ENCODE measurements around the gene DNM3.
A peak's percentile ranks its signal among the peaks of the same experiment; 100 is the strongest.

Gene DNM3

DNA sequence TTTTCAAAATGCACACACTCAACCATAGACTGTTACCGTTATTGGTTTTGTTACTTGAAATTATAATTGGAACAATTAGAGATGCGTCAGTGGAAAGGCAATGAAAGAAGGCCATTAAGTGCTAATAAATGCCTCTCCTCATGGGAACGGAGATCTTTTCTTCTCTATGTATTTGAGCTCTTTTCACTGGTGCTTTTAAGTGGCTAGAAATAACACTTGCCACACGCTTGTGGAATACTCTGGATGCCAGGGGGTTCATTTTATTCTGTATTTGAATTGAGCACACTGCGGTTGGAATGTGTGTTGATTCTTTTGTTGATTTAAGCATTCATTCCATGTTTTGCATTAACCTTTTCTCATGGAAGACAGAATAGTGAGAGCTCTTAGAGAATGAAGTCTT is 68.4 kb downstream of the DNM3 start:
- H3K9ac ChIP-seq (ENCODE audit: low read depth, low read length): no peak overlapping the region
- no peak overlapping the region for H3K27ac ChIP-seq (ENCODE audit: low read length)

GRCh38 chr1:171910786-171911185 is 69.5 kb downstream of the DNM3 start:
- Histone ChIP-seq H3K4me3 (ENCODE audit: low read length) (no peak overlapping the region; the same call in 1 of the 2 replicates), H3K27ac (ENCODE audit: low read length) (peak overlapping the region; percentile 18), H3K36me3 (ENCODE audit: insufficient read depth, low read depth, low read length) (no peaks in the 10 kb centered on the region), H3K9me3 (ENCODE audit: insufficient read depth, low read depth, low read length) (no peaks in the 10 kb centered on the region), H3K9ac (ENCODE audit: low read depth, low read length) (no peak overlapping the region; the same call in 1 of the 2 replicates), H3K4me1 (ENCODE audit: insufficient read depth, low read length) (peaks cover 16% of the 10 kb centered on the region; the same call in 1 of the 2 replicates), H3K27me3 (ENCODE audit: insufficient read depth, low read length) (no peaks in the 10 kb centered on the region)

More for the DNA sequence above, 68.4 kb downstream of the DNM3 start:
- Histone ChIP-seq H3K4me3 (ENCODE audit: low read length) (peak overlapping the region; percentile 3; the same call in 1 of the 2 replicates), H3K9me3 (ENCODE audit: insufficient read depth, low read depth, low read length) (no peaks in the 10 kb centered on the region), H3K27me3 (ENCODE audit: insufficient read depth, low read length) (no peaks in the 10 kb centered on the region), H3K4me1 (ENCODE audit: insufficient read depth, low read length) (peaks cover 16% of the 10 kb centered on the region; the same call in 1 of the 2 replicates), H3K36me3 (ENCODE audit: insufficient read depth, low read depth, low read length) (no peaks in the 10 kb centered on the region)

GRCh38 chr1:171911506-171911905 is 70.2 kb downstream of the DNM3 start:
- Histone ChIP-seq H3K9me3 (ENCODE audit: insufficient read depth, low read depth, low read length) (no peaks in the 10 kb centered on the region), H3K36me3 (ENCODE audit: insufficient read depth, low read depth, low read length) (no peaks in the 10 kb centered on the region), H3K4me3 (ENCODE audit: low read length) (no peak overlapping the region), H3K9ac (ENCODE audit: low read depth, low read length) (no peak overlapping the region), H3K4me1 (ENCODE audit: insufficient read depth, low read length) (peaks cover 16% of the 10 kb centered on the region; the same call in 1 of the 2 replicates), H3K27me3 (ENCODE audit: insufficient read depth, low read length) (no peaks in the 10 kb centered on the region), H3K27ac (ENCODE audit: low read length) (no peak overlapping the region)

- Histone ChIP-seq H3K36me3 (ENCODE audit: insufficient read depth, low read depth, low read length) (no peaks in the 10 kb centered on the region), H3K9me3 (ENCODE audit: insufficient read depth, low read depth, low read length) (no peaks in the 10 kb centered on the region), H3K4me1 (ENCODE audit: insufficient read depth, low read length) (peaks cover 16% of the 10 kb centered on the region; the same call in 1 of the 2 replicates), H3K4me3 (ENCODE audit: low read length) (no peak overlapping the region), H3K9ac (ENCODE audit: low read depth, low read length) (no peak overlapping the region), H3K27ac (ENCODE audit: low read length) (no peak overlapping the region), H3K27me3 (ENCODE audit: insufficient read depth, low read length) (no peaks in the 10 kb centered on the region)
Observed at GRCh38 chr1:171912509-171913175, 71.3 kb downstream of the DNM3 start.

DNA sequence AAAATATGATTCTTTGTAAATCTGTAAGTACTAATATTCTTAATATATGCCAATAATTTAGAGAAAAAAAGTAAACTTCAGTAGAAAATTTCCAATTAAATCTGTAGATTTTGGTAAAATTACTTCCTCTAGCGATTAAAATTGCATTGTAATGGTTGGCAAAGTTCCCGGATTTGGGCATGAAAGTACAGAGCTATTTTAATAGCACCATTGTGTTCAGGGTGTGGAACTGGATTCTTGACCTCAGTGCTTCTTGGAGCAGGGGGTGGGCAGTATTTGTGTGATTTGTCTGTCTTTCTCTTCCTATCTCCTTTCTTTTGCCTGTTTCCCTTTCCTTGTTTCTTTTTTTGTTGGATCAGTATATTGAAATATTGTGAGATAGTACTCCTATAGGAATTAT is 72.1 kb downstream of the DNM3 start:
- no peak overlapping the region for H3K9ac ChIP-seq (ENCODE audit: low read depth, low read length)
- no peaks in the 10 kb centered on the region for H3K9me3 ChIP-seq (ENCODE audit: insufficient read depth, low read depth, low read length)
- peaks cover 16% of the 10 kb centered on the region; the same call in 1 of the 2 replicates for H3K4me1 ChIP-seq (ENCODE audit: insufficient read depth, low read length)
- H3K4me3 ChIP-seq (ENCODE audit: low read length): no peak overlapping the region
- no peak overlapping the region for H3K27ac ChIP-seq (ENCODE audit: low read length)
- no peaks in the 10 kb centered on the region for H3K36me3 ChIP-seq (ENCODE audit: insufficient read depth, low read depth, low read length)
- no peaks in the 10 kb centered on the region for H3K27me3 ChIP-seq (ENCODE audit: insufficient read depth, low read length)

- Histone ChIP-seq H3K9ac (ENCODE audit: low read depth, low read length) (no peak overlapping the region), H3K27ac (ENCODE audit: low read length) (no peak overlapping the region), H3K27me3 (ENCODE audit: insufficient read depth, low read length) (no peaks in the 10 kb centered on the region), H3K4me3 (ENCODE audit: low read length) (no peak overlapping the region), H3K4me1 (ENCODE audit: insufficient read depth, low read length) (no peaks in the 10 kb centered on the region), H3K9me3 (ENCODE audit: insufficient read depth, low read depth, low read length) (no peaks in the 10 kb centered on the region), H3K36me3 (ENCODE audit: insufficient read depth, low read depth, low read length) (no peaks in the 10 kb centered on the region)
Observed at GRCh38 chr1:171916315-171916771, 75.0 kb downstream of the DNM3 start.

DNA sequence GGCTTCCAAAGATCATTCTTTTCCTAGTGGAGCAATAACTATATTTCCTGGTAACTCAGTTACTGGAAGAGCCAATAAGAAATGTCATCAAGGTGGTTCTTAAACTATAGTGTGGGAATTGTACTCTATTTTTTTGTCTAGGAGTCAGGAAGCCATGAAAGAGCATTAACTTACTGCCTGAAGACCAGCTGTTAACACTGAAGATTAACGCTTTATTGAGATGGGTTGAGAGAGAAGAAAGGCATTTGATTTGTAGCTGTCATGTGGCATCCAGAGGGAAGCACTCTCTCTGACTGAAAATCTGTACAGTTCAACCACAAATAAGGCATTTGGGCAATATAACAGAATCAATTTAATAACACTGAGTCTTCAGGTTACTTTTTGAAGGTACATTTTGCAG is 76.0 kb downstream of the DNM3 start:
- no peaks in the 10 kb centered on the region for H3K27me3 ChIP-seq (ENCODE audit: insufficient read depth, low read length)
- no peak overlapping the region for H3K9ac ChIP-seq (ENCODE audit: low read depth, low read length)
- H3K4me3 ChIP-seq (ENCODE audit: low read length): no peak overlapping the region
- H3K4me1 ChIP-seq (ENCODE audit: insufficient read depth, low read length): no peaks in the 10 kb centered on the region
- H3K36me3 ChIP-seq (ENCODE audit: insufficient read depth, low read depth, low read length): no peaks in the 10 kb centered on the region
- no peaks in the 10 kb centered on the region for H3K9me3 ChIP-seq (ENCODE audit: insufficient read depth, low read depth, low read length)
- H3K27ac ChIP-seq (ENCODE audit: low read length): no peak overlapping the region

DNA sequence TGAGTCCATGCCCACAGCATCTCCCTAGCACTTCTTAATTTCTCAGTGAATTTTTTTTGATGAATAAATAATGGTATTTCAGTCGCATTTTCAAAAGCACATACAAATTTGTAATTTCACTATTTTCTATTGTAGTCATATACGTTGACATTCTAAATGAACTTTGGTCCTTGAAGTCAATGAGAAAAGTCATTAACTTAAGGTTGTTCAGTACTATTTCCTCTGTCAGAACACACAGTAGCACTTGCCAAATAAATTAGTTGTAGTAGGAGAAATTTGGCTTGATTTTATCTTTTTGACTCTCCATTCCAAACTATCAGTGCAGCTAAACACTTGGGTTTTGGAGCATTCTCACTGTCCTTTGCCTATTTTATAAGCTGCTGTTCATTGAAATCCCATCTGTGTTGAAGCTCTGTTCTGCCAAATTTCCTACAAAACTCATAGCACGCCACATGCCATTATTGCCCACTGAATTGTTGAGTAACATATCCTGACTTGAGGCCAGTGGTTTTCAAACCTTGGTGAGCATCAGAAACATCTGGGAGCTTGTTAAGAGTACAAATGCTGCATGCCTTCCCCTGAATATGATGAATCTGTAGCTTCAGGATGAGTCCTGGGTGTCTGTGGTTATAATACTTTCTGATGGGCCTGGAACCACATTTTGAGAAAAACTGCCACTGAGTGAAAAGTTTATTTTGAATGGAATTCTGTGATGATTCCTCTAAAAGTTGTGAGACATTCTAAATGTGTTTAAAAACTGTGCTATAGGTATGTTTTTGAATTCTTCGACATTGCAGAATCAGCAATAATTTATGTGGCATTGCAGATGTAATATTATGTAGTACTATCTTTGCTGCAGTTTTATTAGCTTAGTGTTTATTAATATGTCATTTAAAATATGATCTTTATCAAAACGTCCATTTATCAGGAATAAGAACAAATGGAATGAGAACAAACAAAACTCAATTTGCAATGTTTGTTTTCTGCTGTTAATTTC is 78.9 kb downstream of the DNM3 start:
- Histone ChIP-seq H3K27ac (ENCODE audit: low read length) (no peak overlapping the region), H3K36me3 (ENCODE audit: insufficient read depth, low read depth, low read length) (no peaks in the 10 kb centered on the region), H3K9me3 (ENCODE audit: insufficient read depth, low read depth, low read length) (no peaks in the 10 kb centered on the region), H3K4me3 (ENCODE audit: low read length) (no peak overlapping the region), H3K27me3 (ENCODE audit: insufficient read depth, low read length) (no peaks in the 10 kb centered on the region), H3K4me1 (ENCODE audit: insufficient read depth, low read length) (no peaks in the 10 kb centered on the region), H3K9ac (ENCODE audit: low read depth, low read length) (no peak overlapping the region)

DNA sequence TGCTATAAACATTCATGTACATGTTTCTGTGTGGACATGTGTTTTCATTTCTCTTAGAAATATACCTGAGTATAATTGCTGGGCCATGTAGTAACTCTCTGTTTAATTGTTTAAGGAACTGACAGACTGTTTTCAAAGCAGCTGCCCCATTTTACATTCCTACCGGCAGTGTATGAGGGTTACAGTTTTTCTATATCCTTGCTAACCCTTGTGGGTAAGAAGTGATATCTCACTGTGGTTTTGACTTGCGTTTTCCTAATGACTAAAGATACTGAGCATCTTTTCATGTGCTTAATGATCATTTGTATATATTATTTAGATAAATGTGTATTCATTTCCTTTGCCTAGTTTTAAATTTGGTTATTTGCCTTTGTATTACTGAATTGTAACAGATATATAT is 81.7 kb downstream of the DNM3 start:
- H3K9ac ChIP-seq (ENCODE audit: low read depth, low read length): no peak overlapping the region
- H3K27me3 ChIP-seq (ENCODE audit: insufficient read depth, low read length): no peaks in the 10 kb centered on the region
- no peaks in the 10 kb centered on the region for H3K9me3 ChIP-seq (ENCODE audit: insufficient read depth, low read depth, low read length)
- H3K4me3 ChIP-seq (ENCODE audit: low read length): no peak overlapping the region
- H3K36me3 ChIP-seq (ENCODE audit: insufficient read depth, low read depth, low read length): no peaks in the 10 kb centered on the region
- H3K27ac ChIP-seq (ENCODE audit: low read length): no peak overlapping the region
- no peaks in the 10 kb centered on the region for H3K4me1 ChIP-seq (ENCODE audit: insufficient read depth, low read length)

GRCh38 chr1:171929121-171929520 is 87.8 kb downstream of the DNM3 start:
- Histone ChIP-seq H3K9ac (ENCODE audit: low read depth, low read length) (no peak overlapping the region), H3K27me3 (ENCODE audit: insufficient read depth, low read length) (no peaks in the 10 kb centered on the region)

DNA sequence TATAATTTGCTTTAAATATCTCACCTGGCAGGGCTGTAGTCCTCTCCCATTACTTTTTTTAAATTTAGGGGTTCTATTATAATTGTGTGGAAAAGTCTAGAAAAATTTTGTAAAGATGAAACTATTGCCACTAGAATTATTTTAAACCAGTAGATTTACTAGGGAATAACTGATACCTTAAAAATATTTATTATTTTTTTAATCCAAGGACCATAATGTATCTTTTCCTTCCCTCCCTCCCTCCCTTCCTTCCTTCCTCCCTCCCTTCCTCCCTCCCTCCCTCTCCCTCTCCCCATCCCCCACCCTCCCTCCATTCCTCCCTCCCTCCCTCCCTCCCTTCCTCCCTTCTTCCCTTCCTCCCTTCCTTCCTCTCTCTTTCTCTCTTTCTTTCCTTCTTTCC is 90.5 kb downstream of the DNM3 start:
- Histone ChIP-seq H3K4me3 (ENCODE audit: low read length) (no peak overlapping the region), H3K27ac (ENCODE audit: low read length) (no peak overlapping the region), H3K4me1 (ENCODE audit: insufficient read depth, low read length) (no peaks in the 10 kb centered on the region), H3K9me3 (ENCODE audit: insufficient read depth, low read depth, low read length) (no peaks in the 10 kb centered on the region), H3K27me3 (ENCODE audit: insufficient read depth, low read length) (no peaks in the 10 kb centered on the region), H3K36me3 (ENCODE audit: insufficient read depth, low read depth, low read length) (no peaks in the 10 kb centered on the region), H3K9ac (ENCODE audit: low read depth, low read length) (no peak overlapping the region)

More at GRCh38 chr1:171929121-171929520, 87.8 kb downstream of the DNM3 start:
- H3K9me3 ChIP-seq (ENCODE audit: insufficient read depth, low read depth, low read length): no peaks in the 10 kb centered on the region
- H3K36me3 ChIP-seq (ENCODE audit: insufficient read depth, low read depth, low read length): no peaks in the 10 kb centered on the region
- H3K27ac ChIP-seq (ENCODE audit: low read length): no peak overlapping the region
- H3K4me1 ChIP-seq (ENCODE audit: insufficient read depth, low read length): no peaks in the 10 kb centered on the region
- H3K4me3 ChIP-seq (ENCODE audit: low read length): no peak overlapping the region

Data from iPS-20b (cell line).